Fibroblast of skin of abdomen (primary cell): Measurements from ENCODE around the gene ALDH3B1.

Source experiments
- DNase-seq: peaks from one replicate; pipeline ENCODE4 v3.0.0-alpha.2; 2013

Gene ALDH3B1

GRCh38 chr11:68032003-68032402 lies 21.9 kb downstream of the ALDH3B1 start:
- no peak for DNase-seq

DNA sequence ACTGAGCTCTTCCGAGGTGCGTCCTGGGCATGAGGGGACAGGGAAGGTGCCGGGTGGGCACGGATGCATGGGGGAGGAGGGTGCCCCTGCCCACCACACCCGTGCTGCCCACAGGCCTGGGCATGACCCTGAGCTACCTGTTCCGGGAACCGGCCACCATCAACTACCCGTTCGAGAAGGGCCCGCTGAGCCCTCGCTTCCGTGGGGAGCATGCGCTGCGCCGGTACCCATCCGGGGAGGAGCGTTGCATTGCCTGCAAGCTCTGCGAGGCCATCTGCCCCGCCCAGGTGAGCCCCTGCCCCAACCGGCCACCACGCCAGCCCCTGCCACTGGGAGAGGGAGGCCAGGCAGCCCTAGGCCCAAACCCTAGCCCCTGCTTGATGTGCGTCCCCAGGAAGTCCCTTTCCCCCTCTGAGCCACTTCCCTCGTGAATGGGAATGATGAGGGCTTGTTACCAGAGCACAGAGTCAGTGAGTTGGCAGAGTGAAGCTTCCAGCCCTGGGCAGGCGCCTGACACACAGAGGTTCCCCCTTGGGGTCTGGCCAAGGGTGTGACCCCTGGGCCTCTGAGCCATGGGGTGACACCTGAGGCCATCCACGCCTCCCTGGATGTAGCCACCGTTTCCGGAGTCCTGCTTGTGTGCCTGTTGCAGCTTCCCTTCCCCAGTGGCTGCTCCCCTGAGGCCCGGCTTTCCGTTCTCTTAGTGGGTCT lies 23.0 kb downstream of the ALDH3B1 start:
- DNase-seq, result no peak

DNA sequence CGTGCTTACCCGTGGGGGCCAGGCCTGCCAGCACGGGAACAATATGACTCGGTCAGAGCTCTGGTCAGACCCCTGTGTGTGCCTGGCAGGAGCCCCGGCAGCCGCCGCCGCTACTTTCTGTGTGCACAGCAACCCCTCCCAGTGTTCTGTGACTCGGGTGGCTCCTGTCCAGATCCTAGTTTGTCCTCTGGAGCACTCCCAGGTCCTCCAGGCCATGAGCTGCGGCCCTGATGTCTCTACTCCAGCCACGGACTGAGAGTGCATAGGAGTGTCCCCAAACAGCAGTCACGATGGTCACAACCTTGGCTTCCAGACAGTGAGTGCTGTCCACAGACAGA lies 23.6 kb downstream of the ALDH3B1 start:
- DNase-seq, result no peak

- DNase-seq, result no peak
Measured at GRCh38 chr11:68035266-68035876, 25.2 kb downstream of the ALDH3B1 start.

DNA sequence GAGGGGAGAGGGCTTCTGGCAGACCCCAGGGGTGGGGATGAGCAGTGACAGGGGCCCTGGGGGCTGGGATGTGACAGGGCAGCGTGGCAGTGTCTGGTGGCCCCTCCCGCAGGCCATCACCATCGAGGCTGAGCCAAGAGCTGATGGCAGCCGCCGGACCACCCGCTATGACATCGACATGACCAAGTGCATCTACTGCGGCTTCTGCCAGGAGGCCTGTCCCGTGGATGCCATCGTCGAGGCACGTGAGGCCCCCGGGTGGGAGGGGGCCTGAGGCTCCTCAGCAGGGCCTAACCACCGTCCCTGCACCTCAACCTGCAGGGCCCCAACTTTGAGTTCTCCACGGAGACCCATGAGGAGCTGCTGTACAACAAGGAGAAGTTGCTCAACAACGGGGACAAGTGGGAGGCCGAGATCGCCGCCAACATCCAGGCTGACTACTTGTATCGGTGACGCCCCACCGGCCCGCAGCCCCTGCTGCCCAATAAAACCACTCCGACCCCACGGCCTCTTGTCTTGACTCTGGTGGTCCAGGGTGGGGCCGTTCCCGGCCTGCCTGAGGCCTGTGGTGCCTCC lies 26.1 kb downstream of the ALDH3B1 start:
- DNase-seq, result no peak

DNA sequence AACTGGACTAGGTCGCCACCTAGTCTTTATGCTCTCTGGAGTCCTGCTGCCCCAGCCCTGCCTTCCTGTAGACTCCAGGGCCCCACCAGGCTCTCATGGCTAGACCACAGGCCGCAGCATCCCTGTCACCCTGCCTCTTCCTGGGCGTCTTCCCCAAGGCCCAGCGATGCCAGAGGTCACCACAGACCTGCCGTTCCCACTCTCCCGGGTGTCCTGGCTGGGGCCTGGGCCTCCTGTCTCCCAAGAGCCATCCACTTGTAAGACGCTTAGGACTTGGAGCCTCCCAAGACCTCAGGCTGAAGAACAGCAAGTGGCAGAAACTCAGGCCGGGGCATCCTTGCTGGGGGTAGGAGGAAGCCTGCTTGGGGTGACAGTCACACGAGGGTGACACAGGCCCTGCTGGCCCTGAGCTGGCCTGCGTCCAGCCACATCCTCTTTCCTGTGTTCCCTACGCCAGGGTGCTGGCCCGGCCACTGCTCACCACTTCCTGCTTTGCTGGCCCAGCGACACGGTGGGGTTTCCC lies 26.7 kb downstream of the ALDH3B1 start:
- no peak for DNase-seq

- DNase-seq, result no peak
Measured at GRCh38 chr11:68037411-68038225, 27.5 kb downstream of the ALDH3B1 start.

DNA sequence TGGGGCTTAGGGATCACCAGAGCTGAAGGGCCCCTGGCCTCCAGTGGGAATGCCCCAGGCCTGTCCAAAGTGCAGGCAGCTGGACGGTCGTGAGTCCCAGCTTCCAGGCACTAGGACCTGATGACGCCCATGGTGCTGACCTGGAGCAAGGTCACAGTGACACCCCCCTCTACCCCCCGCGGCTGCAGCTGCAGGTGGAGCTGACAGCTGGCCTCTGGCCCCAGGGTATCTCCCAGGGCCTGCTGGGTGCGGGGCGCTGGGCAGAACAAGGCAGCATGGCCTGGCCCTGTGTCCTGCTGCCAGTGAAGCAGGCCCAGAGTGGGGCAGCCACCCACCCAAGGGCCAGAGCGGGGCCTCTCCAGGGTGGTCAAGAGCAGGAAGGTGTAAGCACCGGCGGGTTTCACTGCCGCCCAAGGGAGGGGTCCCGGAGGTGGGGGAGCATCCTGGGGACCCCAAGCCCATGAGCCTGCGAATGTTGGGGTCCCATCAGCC lies 28.1 kb downstream of the ALDH3B1 start:
- DNase-seq, result no peak

GRCh38 chr11:68038718-68039525 lies 28.8 kb downstream of the ALDH3B1 start, which contains the start of gene TCIRG1:
TSS of gene TCIRG1 (plus strand) at chr11:68039025. CDS start at chr11:68041272, 2,247 bp downstream.
- DNase-seq, result peak; percentile 74

GRCh38 chr11:68039526-68040086 lies 29.5 kb downstream of the ALDH3B1 start:
- no peak for DNase-seq

- DNase-seq, result peak; percentile 68
Measured at GRCh38 chr11:68040101-68040956, 30.2 kb downstream of the ALDH3B1 start.

DNA sequence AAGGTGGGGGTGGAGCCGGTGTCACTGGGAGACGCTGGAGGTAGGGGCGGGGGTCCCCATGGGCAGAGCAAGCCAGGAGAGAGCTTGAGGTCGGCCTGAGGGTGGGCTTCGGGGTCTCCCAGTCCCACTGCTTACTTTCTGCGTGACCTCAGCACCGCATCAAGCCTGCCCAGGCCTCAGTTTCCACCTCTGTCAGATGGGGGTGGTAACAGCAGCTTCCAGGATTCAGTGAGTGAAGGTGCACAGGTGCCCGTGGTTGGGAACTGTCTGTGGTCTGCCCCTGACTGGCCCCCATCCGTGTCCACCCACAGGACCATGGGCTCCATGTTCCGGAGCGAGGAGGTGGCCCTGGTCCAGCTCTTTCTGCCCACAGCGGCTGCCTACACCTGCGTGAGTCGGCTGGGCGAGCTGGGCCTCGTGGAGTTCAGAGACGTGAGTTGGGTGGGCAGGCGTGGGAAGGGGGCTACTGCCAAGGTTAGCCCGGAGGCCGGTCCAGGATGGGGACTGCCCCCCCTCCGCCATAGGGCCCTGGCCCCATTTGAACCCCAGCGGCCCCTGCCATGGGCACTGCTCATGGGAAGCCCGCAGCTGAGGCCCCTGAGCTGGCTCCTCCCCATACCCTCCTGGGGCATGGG lies 30.9 kb downstream of the ALDH3B1 start:
- DNase-seq, result no peak

- DNase-seq, result no peak
Measured at GRCh38 chr11:68041617-68042218, 31.6 kb downstream of the ALDH3B1 start.

DNA sequence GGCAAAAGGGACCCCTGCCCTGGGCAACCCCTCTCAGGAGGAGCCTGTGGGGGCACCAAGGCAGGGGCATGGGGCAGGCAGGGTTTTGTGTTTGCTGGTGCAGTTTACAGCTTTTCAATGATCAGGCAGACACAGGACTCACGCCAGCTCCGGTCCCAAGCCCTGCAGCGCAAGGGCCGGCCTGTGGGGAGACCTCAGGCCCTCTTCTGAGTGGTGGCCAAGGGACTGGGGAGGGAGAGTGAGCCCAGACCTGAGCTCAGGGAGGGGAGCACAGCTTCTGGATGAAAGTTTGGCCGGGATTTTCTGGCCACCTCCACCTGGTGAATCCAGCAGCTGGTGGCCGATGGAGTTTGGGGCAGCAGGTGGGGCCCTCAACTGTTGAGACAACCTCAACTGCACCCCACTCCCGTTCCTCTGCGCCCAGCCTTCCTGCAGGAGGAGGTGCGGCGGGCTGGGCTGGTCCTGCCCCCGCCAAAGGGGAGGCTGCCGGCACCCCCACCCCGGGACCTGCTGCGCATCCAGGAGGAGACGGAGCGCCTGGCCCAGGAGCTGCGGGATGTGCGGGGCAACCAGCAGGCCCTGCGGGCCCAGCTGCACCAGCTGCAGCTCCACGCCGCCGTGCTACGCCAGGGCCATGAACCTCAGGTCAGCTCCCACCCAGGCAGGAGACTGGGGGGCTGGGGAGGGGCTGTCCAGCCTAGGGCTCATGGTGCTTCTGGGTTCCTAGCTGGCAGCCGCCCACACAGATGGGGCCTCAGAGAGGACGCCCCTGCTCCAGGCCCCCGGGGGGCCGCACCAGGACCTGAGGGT lies 32.3 kb downstream of the ALDH3B1 start:
- DNase-seq, result no peak

GRCh38 chr11:68043029-68043348 lies 32.9 kb downstream of the ALDH3B1 start:
- no peak for DNase-seq

DNA sequence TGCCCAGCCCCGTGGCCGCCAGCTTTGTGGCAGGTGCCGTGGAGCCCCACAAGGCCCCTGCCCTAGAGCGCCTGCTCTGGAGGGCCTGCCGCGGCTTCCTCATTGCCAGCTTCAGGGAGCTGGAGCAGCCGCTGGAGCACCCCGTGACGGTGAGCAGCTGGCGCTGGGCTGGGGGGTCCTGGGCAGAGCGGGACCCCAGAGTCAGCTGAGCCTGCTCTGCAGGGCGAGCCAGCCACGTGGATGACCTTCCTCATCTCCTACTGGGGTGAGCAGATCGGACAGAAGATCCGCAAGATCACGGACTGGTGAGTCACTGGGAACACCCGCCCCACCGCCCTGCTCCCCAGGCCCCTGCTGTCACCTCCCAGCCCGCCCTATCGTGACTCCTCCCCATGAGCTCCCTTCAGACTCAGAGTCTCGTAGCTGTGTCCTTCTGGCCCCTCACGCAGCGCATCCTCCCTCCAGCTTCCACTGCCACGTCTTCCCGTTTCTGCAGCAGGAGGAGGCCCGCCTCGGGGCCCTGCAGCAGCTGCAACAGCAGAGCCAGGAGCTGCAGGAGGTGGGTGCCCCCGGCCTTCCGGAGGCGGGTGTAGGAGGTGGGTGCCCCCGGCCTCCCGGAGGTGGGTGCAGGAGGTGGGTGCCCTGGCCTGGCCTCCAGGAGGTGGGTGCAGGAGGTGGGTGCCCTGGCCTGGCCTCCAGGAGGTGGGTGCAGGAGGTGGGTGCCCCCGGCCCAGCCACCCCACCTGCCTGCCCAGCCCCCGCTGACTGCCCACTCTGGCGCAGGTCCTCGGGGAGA lies 33.4 kb downstream of the ALDH3B1 start:
- peak; percentile 64 for DNase-seq

DNA sequence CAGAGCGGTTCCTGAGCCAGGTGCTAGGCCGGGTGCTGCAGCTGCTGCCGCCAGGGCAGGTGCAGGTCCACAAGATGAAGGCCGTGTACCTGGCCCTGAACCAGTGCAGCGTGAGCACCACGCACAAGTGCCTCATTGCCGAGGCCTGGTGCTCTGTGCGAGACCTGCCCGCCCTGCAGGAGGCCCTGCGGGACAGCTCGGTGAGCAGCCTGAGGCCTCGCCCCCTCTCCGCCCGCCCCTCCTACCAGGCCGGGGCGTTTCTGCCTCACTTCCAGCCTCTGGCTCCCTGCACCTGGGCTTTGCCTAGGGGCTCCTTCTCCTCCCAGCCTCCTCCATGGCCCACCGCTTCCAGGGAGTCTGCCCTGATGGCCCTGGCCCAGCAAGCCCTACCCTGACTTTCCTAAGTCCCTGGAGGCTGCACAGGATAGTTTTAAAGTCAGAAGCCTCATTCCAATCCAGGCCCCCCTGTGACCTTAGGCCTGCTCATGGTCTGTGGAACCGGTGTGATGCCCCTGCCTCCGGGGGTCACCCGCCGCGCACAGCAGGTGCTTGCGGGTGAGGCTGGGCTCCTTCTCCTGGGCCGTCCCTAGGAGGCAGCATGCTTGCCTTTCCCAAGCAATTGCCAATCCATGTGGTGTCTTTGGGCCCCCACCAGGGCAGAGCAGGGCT lies 34.2 kb downstream of the ALDH3B1 start:
- no peak for DNase-seq
